ENCODE measurements around the gene HIRA. TPM values are rescaled to one million over a fixed set of nuclear protein-coding genes. Genes with fewer than 3 reads are reported as not detected.

HIRA gene
- total RNA-seq, 3 donors from 2014 or later, result 13.5 to 22.9 (median 18.4) TPM

DNA sequence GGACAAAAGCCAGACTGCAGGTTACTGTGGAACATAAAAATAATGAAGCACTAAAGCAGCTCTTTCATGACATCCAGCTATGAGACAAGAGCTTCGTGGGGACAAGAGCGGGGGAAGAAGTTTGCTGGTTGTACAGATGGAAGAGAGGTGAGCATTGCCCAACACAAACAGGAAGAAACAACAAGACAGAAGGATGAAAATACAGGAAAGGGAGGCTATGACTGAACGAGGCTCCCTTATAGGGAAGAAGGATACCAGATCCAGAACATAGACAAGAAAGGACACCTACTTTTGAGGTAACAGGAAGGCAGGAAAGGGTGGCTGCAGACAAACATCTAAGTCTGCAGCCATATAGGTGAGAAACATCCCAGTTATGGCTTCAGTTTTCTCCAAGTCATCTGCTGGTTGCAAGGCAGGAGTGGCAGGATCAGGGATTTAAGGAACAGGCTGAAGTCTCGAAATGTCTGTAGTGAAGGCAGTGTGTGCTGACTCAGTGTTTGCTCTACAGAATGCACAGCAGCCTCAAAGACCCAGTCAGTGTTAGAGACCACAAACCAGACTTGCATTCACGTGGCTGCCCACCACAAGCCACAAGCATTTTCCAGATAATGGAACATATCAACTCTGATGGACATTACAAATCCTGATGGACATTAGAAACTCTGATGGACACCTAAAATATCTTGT lies 141.9 kb downstream of the HIRA start:
- TF ChIP-seq POLR2AphosphoS5 (IDR thresholded peaks at IDR 0.05) (no peak), POLR2A (IDR thresholded peaks at IDR 0.05) (no peak)
- TF ChIP-seq, protein P1, sequence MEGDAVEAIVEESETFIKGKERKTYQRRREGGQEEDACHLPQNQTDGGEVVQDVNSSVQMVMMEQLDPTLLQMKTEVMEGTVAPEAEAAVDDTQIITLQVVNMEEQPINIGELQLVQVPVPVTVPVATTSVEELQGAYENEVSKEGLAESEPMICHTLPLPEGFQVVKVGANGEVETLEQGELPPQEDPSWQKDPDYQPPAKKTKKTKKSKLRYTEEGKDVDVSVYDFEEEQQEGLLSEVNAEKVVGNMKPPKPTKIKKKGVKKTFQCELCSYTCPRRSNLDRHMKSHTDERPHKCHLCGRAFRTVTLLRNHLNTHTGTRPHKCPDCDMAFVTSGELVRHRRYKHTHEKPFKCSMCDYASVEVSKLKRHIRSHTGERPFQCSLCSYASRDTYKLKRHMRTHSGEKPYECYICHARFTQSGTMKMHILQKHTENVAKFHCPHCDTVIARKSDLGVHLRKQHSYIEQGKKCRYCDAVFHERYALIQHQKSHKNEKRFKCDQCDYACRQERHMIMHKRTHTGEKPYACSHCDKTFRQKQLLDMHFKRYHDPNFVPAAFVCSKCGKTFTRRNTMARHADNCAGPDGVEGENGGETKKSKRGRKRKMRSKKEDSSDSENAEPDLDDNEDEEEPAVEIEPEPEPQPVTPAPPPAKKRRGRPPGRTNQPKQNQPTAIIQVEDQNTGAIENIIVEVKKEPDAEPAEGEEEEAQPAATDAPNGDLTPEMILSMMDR (IDR thresholded peaks at IDR 0.05), result no peak
- H3K27me3 ChIP-seq, result no peaks in the 10 kb centered on the region
- DNase-seq (ENCODE audit: low spot score in 2 of 2), result no peak
- H3K36me3 ChIP-seq, result no peaks in the 10 kb centered on the region
- no peak overlapping the region for H3K27ac ChIP-seq
- intact Hi-C loops (cut with DNase I; ENCODE audit: low total_unique reads), result no loop called here
- H3K4me3 ChIP-seq, result no peak overlapping the region
- H3K4me1 ChIP-seq, result no peaks in the 10 kb centered on the region
- no peaks in the 10 kb centered on the region for H3K9me3 ChIP-seq

DNA sequence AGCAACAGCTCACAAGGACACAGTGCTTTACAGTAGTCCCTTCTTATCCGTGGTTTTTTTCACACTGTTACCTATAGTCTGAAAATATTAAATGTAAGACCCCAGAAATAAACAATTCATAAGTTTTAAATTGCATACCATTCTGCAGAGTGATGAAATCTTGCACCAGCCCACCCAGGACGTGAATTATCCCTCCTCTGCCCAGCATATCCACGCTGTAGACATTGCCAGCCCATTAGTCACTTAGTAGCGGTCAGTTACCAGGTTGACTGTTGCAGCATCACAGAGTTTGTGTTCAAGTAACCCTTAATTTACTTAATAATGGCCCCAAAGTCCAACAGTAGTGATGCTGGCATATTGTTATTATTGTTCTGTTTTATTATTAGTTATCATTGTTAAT lies 143.6 kb downstream of the HIRA start:
- no peaks in the 10 kb centered on the region for H3K36me3 ChIP-seq
- H3K27me3 ChIP-seq, result no peaks in the 10 kb centered on the region
- no peaks in the 10 kb centered on the region for H3K4me1 ChIP-seq
- no peak overlapping the region for H3K27ac ChIP-seq
- H3K9me3 ChIP-seq, result no peaks in the 10 kb centered on the region
- no peak for DNase-seq (ENCODE audit: low spot score in 2 of 2)
- intact Hi-C loops (cut with DNase I; ENCODE audit: low total_unique reads), result no loop called here
- TF ChIP-seq POLR2AphosphoS5 (IDR thresholded peaks at IDR 0.05) (no peak), POLR2A (IDR thresholded peaks at IDR 0.05) (no peak)
- TF ChIP-seq, protein P1 (IDR thresholded peaks at IDR 0.05), result no peak
- H3K4me3 ChIP-seq, result no peak overlapping the region

DNA sequence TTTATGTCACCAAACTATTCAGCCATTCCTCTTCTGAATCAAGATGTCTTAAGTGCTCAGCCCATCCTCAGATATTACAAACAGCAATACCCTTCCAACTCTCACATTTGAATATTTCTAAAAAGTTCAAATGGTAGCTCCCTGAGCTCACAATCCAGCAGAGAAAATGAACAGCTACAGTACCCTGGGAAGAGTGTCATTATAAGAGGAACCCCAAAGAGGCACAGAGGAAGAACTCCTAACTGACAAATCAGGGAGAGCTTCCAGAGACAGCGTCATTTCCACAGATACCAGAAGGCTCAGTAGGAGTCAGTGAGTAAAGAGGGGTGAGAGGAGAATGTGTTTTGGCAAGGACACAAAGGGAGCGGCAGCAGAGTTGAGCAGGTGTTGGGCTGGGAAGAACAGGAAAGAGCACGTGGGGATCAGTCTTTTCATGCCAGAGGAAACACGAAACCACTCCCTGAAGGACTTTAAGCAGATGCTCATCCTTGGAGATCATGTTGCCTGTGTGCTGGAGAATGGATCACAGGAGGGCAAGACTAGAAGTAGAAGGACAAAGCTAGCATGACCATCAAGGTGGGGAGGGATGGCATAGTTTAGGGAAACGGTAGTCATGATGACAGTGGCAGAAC lies 144.3 kb downstream of the HIRA start:
- intact Hi-C loops (cut with DNase I; ENCODE audit: low total_unique reads), result no loop called here
- no peaks in the 10 kb centered on the region for H3K27me3 ChIP-seq
- no peak overlapping the region for H3K27ac ChIP-seq
- DNase-seq (ENCODE audit: low spot score in 2 of 2), result no peak
- H3K9me3 ChIP-seq, result no peaks in the 10 kb centered on the region
- no peaks in the 10 kb centered on the region for H3K4me1 ChIP-seq
- no peak overlapping the region for H3K4me3 ChIP-seq
- no peaks in the 10 kb centered on the region for H3K36me3 ChIP-seq
- TF ChIP-seq, protein P1 (IDR thresholded peaks at IDR 0.05), result no peak
- TF ChIP-seq POLR2AphosphoS5 (IDR thresholded peaks at IDR 0.05), result no peak
- no peak for TF ChIP-seq POLR2A (IDR thresholded peaks at IDR 0.05)

DNA sequence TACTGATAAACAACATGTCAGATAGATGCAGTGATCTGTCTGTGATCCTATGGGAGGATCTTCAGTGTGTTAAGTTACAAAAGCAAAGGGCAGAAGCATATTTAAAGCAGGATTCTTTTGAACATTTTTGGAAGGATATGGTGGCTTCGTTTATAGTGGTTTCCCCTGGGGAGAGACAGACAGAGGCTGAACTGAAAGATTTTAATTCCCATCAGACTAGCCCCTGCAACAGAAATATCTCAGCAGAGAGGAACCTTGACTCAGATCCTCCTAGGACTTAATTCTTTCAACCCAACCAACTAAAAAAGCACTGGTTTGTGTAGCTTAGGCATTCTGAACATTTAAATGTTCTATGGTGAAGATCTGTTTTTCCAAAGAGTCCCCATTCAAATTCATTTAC lies 145.7 kb downstream of the HIRA start:
- H3K4me3 ChIP-seq, result no peak overlapping the region
- H3K27me3 ChIP-seq, result no peaks in the 10 kb centered on the region
- no peak overlapping the region for H3K27ac ChIP-seq
- TF ChIP-seq, protein P1 (IDR thresholded peaks at IDR 0.05), result no peak
- TF ChIP-seq POLR2AphosphoS5 (IDR thresholded peaks at IDR 0.05) (no peak), POLR2A (IDR thresholded peaks at IDR 0.05) (no peak)
- DNase-seq (ENCODE audit: low spot score in 2 of 2), result no peak
- no peaks in the 10 kb centered on the region for H3K36me3 ChIP-seq
- intact Hi-C loops (cut with DNase I; ENCODE audit: low total_unique reads), result no loop called here
- no peaks in the 10 kb centered on the region for H3K9me3 ChIP-seq
- no peaks in the 10 kb centered on the region for H3K4me1 ChIP-seq

Other genes starting within 250 kb of the HIRA start
- gene CLTCL1, start 140.0 kb downstream of the HIRA start, total RNA-seq, result 10 to 100 TPM in 1 of 3 donors, 1 to 10 TPM in 2; 2.8 to 27.0 (median 8.2) TPM
- 10 to 100 TPM; 25.3 to 36.0 (median 31.8) TPM for gene MRPL40, start 812 bp upstream of the HIRA start, total RNA-seq
- gene C22orf39, start 16.0 kb upstream of the HIRA start, total RNA-seq, result 100 to 1,000 TPM in 1 of 3 donors, 10 to 100 TPM in 2; 46.7 to 111 (median 54.4) TPM
- gene UFD1, start 47.5 kb upstream of the HIRA start, total RNA-seq, result 10 to 100 TPM; 30.8 to 51.0 (median 31.8) TPM
- gene CDC45, start 48.2 kb upstream of the HIRA start, total RNA-seq, result under 1 TPM in 1 of 3 donors, not detected in 2; 0.48 TPM
- 100 to 1,000 TPM in 1 of 3 donors, 10 to 100 TPM in 2; 65.0 to 301 (median 65.1) TPM for gene CLDN5, start 92.7 kb upstream of the HIRA start, total RNA-seq